ENCODE results near the gene SUMO3. TPM values are rescaled to one million over a fixed set of nuclear protein-coding genes. Genes with fewer than 3 reads are reported as not detected.

Gene SUMO3
- total RNA-seq, 4 donors from 2014 or later, result 62.6 to 88.4 (median 67.4) TPM

- TF ChIP-seq CTCF (IDR thresholded peaks at IDR 0.05), result no peak
- no peak for TF ChIP-seq POLR2A (IDR thresholded peaks at IDR 0.05)
- no peak overlapping the region for H3K4me3 ChIP-seq
- intact Hi-C loops (cut with DNase I; ENCODE audit: low total_unique reads), result no loop called here
- H3K36me3 ChIP-seq, result no peaks in the 10 kb centered on the region
- no peaks in the 10 kb centered on the region for H3K27me3 ChIP-seq
- H3K27ac ChIP-seq, result no peak overlapping the region
- peaks cover 0 to 4% of the 10 kb centered on the region in 2 donors for H3K4me1 ChIP-seq
- H3K9me3 ChIP-seq, result no peaks in the 10 kb centered on the region
- DNase-seq, result no peak
Measured at GRCh38 chr21:44812640-44813039, 5.2 kb downstream of the SUMO3 start.

DNA sequence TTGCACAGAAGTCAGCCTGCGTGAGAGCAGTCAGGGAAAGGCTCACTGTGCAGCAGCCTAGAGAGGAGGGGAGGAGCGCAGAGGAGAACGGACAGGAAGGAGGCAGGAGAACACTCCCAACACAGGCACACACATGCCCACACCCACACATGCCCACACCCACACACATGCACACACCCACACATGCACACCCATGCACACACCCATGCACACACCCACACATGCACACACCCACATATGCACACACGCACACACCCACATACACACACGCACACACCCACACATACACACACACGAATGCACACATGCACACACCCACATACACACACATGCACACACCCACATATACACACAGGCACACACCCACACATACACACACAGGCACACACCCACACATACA, 7.1 kb downstream of the SUMO3 start:
- Histone ChIP-seq H3K27me3 (no peaks in the 10 kb centered on the region), H3K36me3 (no peaks in the 10 kb centered on the region), H3K4me1 (no peaks in the 10 kb centered on the region), H3K9me3 (no peaks in the 10 kb centered on the region), H3K27ac (no peak overlapping the region), H3K4me3 (no peak overlapping the region)
- DNase-seq, result no peak
- no peak for TF ChIP-seq POLR2A (IDR thresholded peaks at IDR 0.05)
- no peak for TF ChIP-seq CTCF (IDR thresholded peaks at IDR 0.05)
- intact Hi-C loops (cut with DNase I; ENCODE audit: low total_unique reads), result no loop called here

- H3K36me3 ChIP-seq, result no peaks in the 10 kb centered on the region
Measured at GRCh38 chr21:44805859-44806258, 12.0 kb downstream of the SUMO3 start.

GRCh38 chr21:44805226-44805625, 12.6 kb downstream of the SUMO3 start:
- H3K4me3 ChIP-seq, result no peak overlapping the region

More at GRCh38 chr21:44805859-44806258, 12.0 kb downstream of the SUMO3 start:
- Histone ChIP-seq H3K27me3 (no peaks in the 10 kb centered on the region), H3K4me3 (no peak overlapping the region), H3K27ac (no peak overlapping the region), H3K9me3 (no peaks in the 10 kb centered on the region), H3K4me1 (peaks cover 0 to 8% of the 10 kb centered on the region in 2 donors)
- intact Hi-C loops (cut with DNase I; ENCODE audit: low total_unique reads), result loop anchor here (10.0 kb wide), 1 partner anchor 461 kb away; no protein-coding TSS in a partner anchor
- no peak for TF ChIP-seq CTCF (IDR thresholded peaks at IDR 0.05)
- no peak for TF ChIP-seq POLR2A (IDR thresholded peaks at IDR 0.05)
- DNase-seq, result no peak

GRCh38 chr21:44804762-44805161, 13.1 kb downstream of the SUMO3 start:
- no peaks in the 10 kb centered on the region for H3K36me3 ChIP-seq
- peaks cover 8 to 9% of the 10 kb centered on the region in 2 donors for H3K4me1 ChIP-seq
- H3K9me3 ChIP-seq, result no peaks in the 10 kb centered on the region
- intact Hi-C loops (cut with DNase I; ENCODE audit: low total_unique reads), result loop anchor here (5.0 to 10.0 kb wide), 2 partner anchors 68 to 460 kb away; partner anchors contain the start of gene PTTG1IP
- no peak overlapping the region for H3K27ac ChIP-seq
- no peak for TF ChIP-seq POLR2A (IDR thresholded peaks at IDR 0.05)
- TF ChIP-seq CTCF (IDR thresholded peaks at IDR 0.05), result no peak
- H3K4me3 ChIP-seq, result no peak overlapping the region
- DNase-seq, result no peak
- H3K27me3 ChIP-seq, result no peaks in the 10 kb centered on the region

More at GRCh38 chr21:44805226-44805625, 12.6 kb downstream of the SUMO3 start:
- TF ChIP-seq POLR2A (IDR thresholded peaks at IDR 0.05), result no peak
- H3K27me3 ChIP-seq, result no peaks in the 10 kb centered on the region
- DNase-seq, result no peak
- no peak overlapping the region for H3K27ac ChIP-seq
- peaks cover 5 to 8% of the 10 kb centered on the region in 2 donors for H3K4me1 ChIP-seq
- H3K36me3 ChIP-seq, result no peaks in the 10 kb centered on the region
- H3K9me3 ChIP-seq, result no peaks in the 10 kb centered on the region
- intact Hi-C loops (cut with DNase I; ENCODE audit: low total_unique reads), result loop anchor here (10.0 kb wide), 1 partner anchor 460 kb away; no protein-coding TSS in a partner anchor
